Measurements from ENCODE around the gene MRPS12.
A peak's percentile ranks its signal among the peaks of the same experiment; 100 is the strongest.

MRPS12 gene

GRCh38 chr19:38908911-38909310, 21.8 kb upstream of the MRPS12 start:
- no peak overlapping the region for H3K4me3 ChIP-seq (ENCODE audit: control insufficient read depth, low read depth, low read length)
- no peak for TF ChIP-seq CTCF (conservative IDR thresholded peaks at IDR 0.05; ENCODE audit: control insufficient read depth, insufficient read depth, low read depth, low read length)
- DNase-seq (ENCODE audit: low read depth) = no peak

- DNase-seq (ENCODE audit: low read depth) = no peak
- no peak for TF ChIP-seq CTCF (conservative IDR thresholded peaks at IDR 0.05; ENCODE audit: control insufficient read depth, insufficient read depth, low read depth, low read length)
- no peak overlapping the region for H3K4me3 ChIP-seq (ENCODE audit: control insufficient read depth, low read depth, low read length)
Observed at GRCh38 chr19:38910488-38910887, 20.3 kb upstream of the MRPS12 start.

GRCh38 chr19:38911388-38912001, 19.2 kb upstream of the MRPS12 start:
- H3K4me3 ChIP-seq (ENCODE audit: control insufficient read depth, low read depth, low read length) = no peak overlapping the region
- no peak for TF ChIP-seq CTCF (conservative IDR thresholded peaks at IDR 0.05; ENCODE audit: control insufficient read depth, insufficient read depth, low read depth, low read length)
- DNase-seq (ENCODE audit: low read depth) = no peak

- no peak for TF ChIP-seq CTCF (conservative IDR thresholded peaks at IDR 0.05; ENCODE audit: control insufficient read depth, insufficient read depth, low read depth, low read length)
- H3K4me3 ChIP-seq (ENCODE audit: control insufficient read depth, low read depth, low read length) = no peak overlapping the region
- DNase-seq (ENCODE audit: low read depth) = peak; percentile 7
Observed at GRCh38 chr19:38912600-38913514, 17.9 kb upstream of the MRPS12 start.

GRCh38 chr19:38913958-38914357, 16.8 kb upstream of the MRPS12 start:
- no peak for TF ChIP-seq CTCF (conservative IDR thresholded peaks at IDR 0.05; ENCODE audit: control insufficient read depth, insufficient read depth, low read depth, low read length)
- no peak overlapping the region for H3K4me3 ChIP-seq (ENCODE audit: control insufficient read depth, low read depth, low read length)
- no peak for DNase-seq (ENCODE audit: low read depth)

GRCh38 chr19:38915329-38916321, 15.1 kb upstream of the MRPS12 start:
- no peak for TF ChIP-seq CTCF (conservative IDR thresholded peaks at IDR 0.05; ENCODE audit: control insufficient read depth, insufficient read depth, low read depth, low read length)
- no peak overlapping the region for H3K4me3 ChIP-seq (ENCODE audit: control insufficient read depth, low read depth, low read length)
- no peak for DNase-seq (ENCODE audit: low read depth)
